HL-60 (cell line): ENCODE measurements around the gene LBX1.

Experiments used
- DNase-seq, 2 experiments: peaks; one replicate each; pipeline ENCODE4 v3.0.0-alpha.2; 2010 to 2020; ENCODE audit warnings: low read depth in 1 of 2, low spot score in 1 of 2
- H3K27ac ChIP-seq: fragments of 250-450 bp; sonication (Bioruptor Pico); replicated peaks from 2 replicates; pipeline ENCODE4 v1.5.1; 2020; ENCODE audit warnings: mild to moderate bottlenecking, moderate library complexity
- H3K27me3 ChIP-seq: fragments of 250-450 bp; sonication (Bioruptor Pico); 2 replicates; pipeline ENCODE4 v1.5.1; 2021; ENCODE audit warnings: mild to moderate bottlenecking, moderate library complexity; ENCODE audit not compliant: insufficient read depth, poor library complexity, severe bottlenecking
- H3K4me3 ChIP-seq: replicated peaks from 2 replicates; pipeline ENCODE4 v1.5.1; 2011; ENCODE audit warnings: mild to moderate bottlenecking, control low read depth, low read length; ENCODE audit not compliant: insufficient read depth
- CTCF ChIP-seq: IDR thresholded peaks from one replicate; pipeline ENCODE4 v1.5.1; 2011; ENCODE audit warnings: low read length, control low read depth, inconsistent platforms; ENCODE audit not compliant: insufficient read depth
- GABPA ChIP-seq: IDR thresholded peaks from 2 replicates; pipeline ENCODE4 v1.6.1; 2012; ENCODE audit warnings: low read depth
- POLR2AphosphoS5 ChIP-seq: IDR thresholded peaks from 2 replicates; pipeline ENCODE4 v1.6.1; 2012; ENCODE audit warnings: low read depth
- REST ChIP-seq: IDR thresholded peaks from 2 replicates; pipeline ENCODE4 v1.6.1; 2012; ENCODE audit warnings: low read depth; ENCODE audit not compliant: insufficient replicate concordance
- SPI1 ChIP-seq: IDR thresholded peaks from 2 replicates; pipeline ENCODE4 v1.6.1; 2012; ENCODE audit warnings: low read depth, mild to moderate bottlenecking, borderline replicate concordance

Gene LBX1

GRCh38 chr10:101182936-101183335 lies 46.3 kb downstream of the LBX1 start:
- no peak overlapping the region for H3K27ac ChIP-seq
- H3K4me3 ChIP-seq, result no peak overlapping the region
- TF ChIP-seq POLR2AphosphoS5 (no peak), GABPA (no peak), REST (no peak), CTCF (no peak), SPI1 (no peak)
- DNase-seq, result no peak
- peaks cover 4% of the 10 kb centered on the region for H3K27me3 ChIP-seq
